Epithelial cell of proximal tubule (primary cell): Measurements from ENCODE around the gene UROS. TPM values are rescaled to one million over a fixed set of nuclear protein-coding genes. Genes with fewer than 3 reads are reported as not detected.

Experiments
- DNase-seq: peaks from one replicate; pipeline ENCODE4 v3.0.0-alpha.2; 2011; ENCODE audit warnings: low read depth
- H3K4me3 ChIP-seq: 2 replicates; pipeline ENCODE4 v1.5.1; 2011; ENCODE audit warnings: low read depth, mild to moderate bottlenecking, low read length
- CTCF ChIP-seq: conservative IDR thresholded peaks from 2 replicates; pipeline ENCODE4 v1.5.1; 2012; ENCODE audit warnings: low read depth, mild to moderate bottlenecking, low read length
- total RNA-seq: library from RNA; depleted of rRNA; stranded (reverse); fragments of >200 nt; gene quantifications from 2 replicates; pipeline ENCODE4 v1.2.3, GENCODE V29; 2015

UROS gene
- total RNA-seq, 1 donor from 2014 or later: 56.8 TPM

GRCh38 chr10:125756853-125757487, 66.1 kb downstream of the UROS start:
- no peak for DNase-seq
- no peak for TF ChIP-seq CTCF
- H3K4me3 ChIP-seq: no peak overlapping the region

GRCh38 chr10:125756196-125756595, 66.9 kb downstream of the UROS start:
- TF ChIP-seq CTCF: no peak
- DNase-seq: no peak
- no peak overlapping the region for H3K4me3 ChIP-seq

GRCh38 chr10:125747417-125747816, 75.6 kb downstream of the UROS start:
- DNase-seq: no peak
- no peak overlapping the region for H3K4me3 ChIP-seq
- TF ChIP-seq CTCF: no peak

GRCh38 chr10:125744909-125745308, 78.1 kb downstream of the UROS start:
- no peak for DNase-seq
- no peak for TF ChIP-seq CTCF
- no peak overlapping the region for H3K4me3 ChIP-seq

GRCh38 chr10:125742465-125742864, 80.6 kb downstream of the UROS start:
- DNase-seq: no peak
- no peak overlapping the region for H3K4me3 ChIP-seq
- TF ChIP-seq CTCF: peak; percentile 40

GRCh38 chr10:125739994-125740679, 82.9 kb downstream of the UROS start:
- no peak for DNase-seq
- no peak for TF ChIP-seq CTCF
- no peak overlapping the region for H3K4me3 ChIP-seq

Other genes with a start within 250 kb of the UROS start
- not detected in 2 replicates for gene TEX36, start 140.1 kb downstream of the UROS start, total RNA-seq
- 14.5 and 15.4 TPM in 2 replicates for gene EDRF1, start 103.5 kb downstream of the UROS start, total RNA-seq
- 0.06 TPM in 1 of 2 replicates, not detected in the other for gene MMP21, start 47.4 kb downstream of the UROS start, total RNA-seq
- gene BCCIP, start 288 bp upstream of the UROS start, total RNA-seq: 57.2 and 75.5 TPM in 2 replicates
- 29.6 and 38.8 TPM in 2 replicates for gene DHX32, start 58.0 kb upstream of the UROS start, total RNA-seq
- 2.8 and 9.2 TPM in 2 replicates for gene FANK1, start 73.3 kb upstream of the UROS start, total RNA-seq